Suprapubic skin (tissue), 4 donors: ENCODE results near the gene PRR7. TPM values are rescaled to one million over a fixed set of nuclear protein-coding genes. Genes with fewer than 3 reads are reported as not detected.

Source experiments
- DNase-seq, 2 donors: peaks; one replicate each; pipeline ENCODE4 v3.0.0-alpha.2; 2019; ENCODE audit warnings: low spot score in 2 of 2
- H3K27ac ChIP-seq: fragments of 200-600 bp; sonication (generic); one replicate; pipeline ENCODE4 v1.5.1; 2019
- H3K27me3 ChIP-seq: fragments of 200-600 bp; sonication (generic); one replicate; pipeline ENCODE4 v1.5.1; 2019
- H3K36me3 ChIP-seq: fragments of 200-600 bp; sonication (generic); one replicate; pipeline ENCODE4 v1.5.1; 2019
- H3K4me1 ChIP-seq: fragments of 200-600 bp; sonication (generic); one replicate; pipeline ENCODE4 v1.5.1; 2019
- H3K4me3 ChIP-seq: fragments of 200-600 bp; sonication (generic); one replicate; pipeline ENCODE4 v1.5.1; 2019; ENCODE audit warnings: mild to moderate bottlenecking
- H3K9me3 ChIP-seq: fragments of 200-600 bp; sonication (generic); one replicate; pipeline ENCODE4 v1.5.1; 2019
- EP300 ChIP-seq: sonication (generic); formaldehyde crosslinking; IDR thresholded peaks from one replicate; pipeline ENCODE4 v1.6.1; 2017; ENCODE audit warnings: antibody characterized with exemption
- POLR2A ChIP-seq, 2 donors: fragments of 450-650 bp; IDR thresholded peaks; one replicate each; pipeline ENCODE4 v1.6.1; 2017; ENCODE audit warnings: antibody characterized with exemption in 2 of 2, mild to moderate bottlenecking in 2 of 2, moderate library complexity in 2 of 2
- POLR2AphosphoS5 ChIP-seq, 3 donors: sonication (generic); formaldehyde crosslinking; IDR thresholded peaks; one replicate each; pipeline ENCODE4 v1.6.1; 2017; ENCODE audit warnings: antibody characterized with exemption in 3 of 3
- WGBS: methylation state at CpG from one replicate; pipeline ENCODE4 v1.1.5; 2018; 5-methylcytosine and 5-hydroxymethylcytosine counted together
- total RNA-seq, 4 donors: library from RNA; depleted of rRNA; stranded (reverse); fragments of >200 nt; gene quantifications; one replicate each; pipeline ENCODE4 v1.1.0, GENCODE V29; 2016
- TF ChIP-seq, protein P1 (sequence below), 2 donors: fragments of 200-600 bp in 1 of 2; fragments of 450-650 bp in 1 of 2; sonication (generic) in 1 of 2; IDR thresholded peaks; one replicate each; pipeline ENCODE4 v1.5.1; 2016 to 2019; ENCODE audit warnings: antibody characterized with exemption in 2 of 2, mild to moderate bottlenecking in 1 of 2, moderate library complexity in 1 of 2

The PRR7 gene
- total RNA-seq, 4 donors from 2014 or later, result 5.7 to 9.8 (median 7.8) TPM

DNA sequence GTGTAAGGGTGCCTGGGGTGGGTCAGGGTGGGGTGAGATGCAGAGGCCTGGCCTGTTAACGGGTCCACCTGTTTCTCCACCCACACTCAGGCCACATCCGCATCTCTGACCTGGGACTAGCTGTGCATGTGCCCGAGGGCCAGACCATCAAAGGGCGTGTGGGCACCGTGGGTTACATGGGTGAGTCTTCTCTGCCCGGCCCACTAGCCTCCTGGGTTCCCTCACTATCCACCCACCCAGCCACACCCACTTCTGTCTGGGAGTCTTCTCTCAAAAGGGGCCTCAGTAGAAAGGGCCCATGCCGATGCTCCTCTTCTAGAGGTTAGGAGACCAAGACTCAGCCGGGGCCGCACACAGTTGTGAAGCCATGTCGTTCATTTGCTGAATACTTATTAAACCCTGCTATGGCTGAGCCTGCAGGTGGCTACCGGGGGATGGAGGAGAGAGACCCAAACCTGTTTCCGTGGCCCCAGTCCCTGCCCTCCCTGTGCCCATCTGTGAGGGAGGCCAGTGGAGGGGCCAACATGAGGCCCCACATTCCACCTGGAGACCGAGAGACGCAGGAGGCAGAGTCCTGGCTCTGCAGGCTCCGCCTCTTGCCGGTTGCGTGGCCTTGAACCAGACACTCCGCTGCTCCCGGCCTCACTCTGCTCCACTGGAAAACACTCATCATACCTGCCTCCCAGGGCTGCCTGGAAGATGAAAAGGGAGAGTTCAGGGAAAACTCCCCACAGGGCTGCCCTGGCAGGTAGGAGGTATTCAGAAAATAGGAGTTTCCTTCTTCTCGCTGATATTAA lies 11.5 kb upstream of the PRR7 start:
- peaks cover 42% of the 10 kb centered on the region for H3K4me1 ChIP-seq
- 76% methylated on average over 11 of the region's 20 CpGs for WGBS
- no peaks in the 10 kb centered on the region for H3K27me3 ChIP-seq
- no peaks in the 10 kb centered on the region for H3K9me3 ChIP-seq
- no peak for TF ChIP-seq POLR2AphosphoS5 (IDR thresholded peaks at IDR 0.05)
- no peak for TF ChIP-seq POLR2A (IDR thresholded peaks at IDR 0.05)
- TF ChIP-seq, protein P1, sequence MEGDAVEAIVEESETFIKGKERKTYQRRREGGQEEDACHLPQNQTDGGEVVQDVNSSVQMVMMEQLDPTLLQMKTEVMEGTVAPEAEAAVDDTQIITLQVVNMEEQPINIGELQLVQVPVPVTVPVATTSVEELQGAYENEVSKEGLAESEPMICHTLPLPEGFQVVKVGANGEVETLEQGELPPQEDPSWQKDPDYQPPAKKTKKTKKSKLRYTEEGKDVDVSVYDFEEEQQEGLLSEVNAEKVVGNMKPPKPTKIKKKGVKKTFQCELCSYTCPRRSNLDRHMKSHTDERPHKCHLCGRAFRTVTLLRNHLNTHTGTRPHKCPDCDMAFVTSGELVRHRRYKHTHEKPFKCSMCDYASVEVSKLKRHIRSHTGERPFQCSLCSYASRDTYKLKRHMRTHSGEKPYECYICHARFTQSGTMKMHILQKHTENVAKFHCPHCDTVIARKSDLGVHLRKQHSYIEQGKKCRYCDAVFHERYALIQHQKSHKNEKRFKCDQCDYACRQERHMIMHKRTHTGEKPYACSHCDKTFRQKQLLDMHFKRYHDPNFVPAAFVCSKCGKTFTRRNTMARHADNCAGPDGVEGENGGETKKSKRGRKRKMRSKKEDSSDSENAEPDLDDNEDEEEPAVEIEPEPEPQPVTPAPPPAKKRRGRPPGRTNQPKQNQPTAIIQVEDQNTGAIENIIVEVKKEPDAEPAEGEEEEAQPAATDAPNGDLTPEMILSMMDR (IDR thresholded peaks at IDR 0.05), result no peak
- TF ChIP-seq EP300, result no peak
- H3K27ac ChIP-seq, result no peak overlapping the region
- H3K4me3 ChIP-seq, result no peak overlapping the region
- H3K36me3 ChIP-seq, result peaks cover 62% of the 10 kb centered on the region
- no peak for DNase-seq

DNA sequence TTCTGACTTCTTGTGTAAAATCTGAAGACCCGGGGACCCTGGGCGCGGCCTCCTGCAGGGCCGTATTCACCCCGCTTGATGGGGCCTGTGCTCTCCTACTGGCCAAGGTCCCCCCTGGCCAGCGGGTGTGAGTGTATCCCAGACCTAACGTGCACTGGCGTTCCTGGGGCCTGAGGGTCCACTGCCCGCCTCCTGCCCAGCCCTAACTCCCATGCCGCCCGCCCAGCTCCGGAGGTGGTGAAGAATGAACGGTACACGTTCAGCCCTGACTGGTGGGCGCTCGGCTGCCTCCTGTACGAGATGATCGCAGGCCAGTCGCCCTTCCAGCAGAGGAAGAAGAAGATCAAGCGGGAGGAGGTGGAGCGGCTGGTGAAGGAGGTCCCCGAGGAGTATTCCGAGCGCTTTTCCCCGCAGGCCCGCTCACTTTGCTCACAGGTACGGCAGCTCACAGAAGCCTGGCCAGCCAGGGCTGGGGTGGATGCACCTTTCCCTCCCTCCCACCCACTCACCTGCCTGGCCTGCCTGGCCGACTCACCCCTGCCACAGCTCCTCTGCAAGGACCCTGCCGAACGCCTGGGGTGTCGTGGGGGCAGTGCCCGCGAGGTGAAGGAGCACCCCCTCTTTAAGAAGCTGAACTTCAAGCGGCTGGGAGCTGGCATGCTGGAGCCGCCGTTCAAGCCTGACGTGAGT lies 10.6 kb upstream of the PRR7 start:
- Histone ChIP-seq H3K27ac (no peak overlapping the region), H3K27me3 (no peaks in the 10 kb centered on the region), H3K4me3 (no peak overlapping the region), H3K9me3 (no peaks in the 10 kb centered on the region), H3K4me1 (peaks cover 34% of the 10 kb centered on the region), H3K36me3 (peaks cover 69% of the 10 kb centered on the region)
- DNase-seq, result no peak
- 92% methylated on average over 30 of the region's 37 CpGs for WGBS
- no peak for TF ChIP-seq POLR2AphosphoS5 (IDR thresholded peaks at IDR 0.05)
- no peak for TF ChIP-seq POLR2A (IDR thresholded peaks at IDR 0.05)
- TF ChIP-seq EP300, result no peak
- TF ChIP-seq, protein P1 (IDR thresholded peaks at IDR 0.05), result no peak

DNA sequence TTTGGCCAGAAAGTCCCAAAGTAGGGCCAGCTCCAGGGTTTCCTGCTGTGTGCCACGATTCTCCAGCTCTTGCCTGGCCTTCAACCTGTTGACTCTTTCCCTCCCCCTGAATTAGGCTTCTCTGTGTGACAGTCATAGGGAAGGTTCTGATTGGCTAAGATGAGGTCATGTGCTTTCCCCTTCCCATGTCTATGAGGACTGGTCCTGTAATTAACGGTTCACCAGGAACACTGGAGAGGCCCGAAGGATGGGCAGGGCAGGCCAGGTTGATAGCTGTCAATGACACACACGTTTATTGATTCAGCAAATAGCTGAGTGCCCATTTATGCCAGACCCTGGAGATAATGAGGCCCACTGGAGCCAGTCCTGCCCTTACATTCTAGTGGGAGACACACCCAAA lies 9.0 kb upstream of the PRR7 start:
- no peak for DNase-seq
- no peaks in the 10 kb centered on the region for H3K27me3 ChIP-seq
- no peak overlapping the region for H3K4me3 ChIP-seq
- TF ChIP-seq EP300 (no peak), POLR2AphosphoS5 (IDR thresholded peaks at IDR 0.05) (no peak), POLR2A (IDR thresholded peaks at IDR 0.05) (no peak)
- TF ChIP-seq, protein P1 (IDR thresholded peaks at IDR 0.05), result no peak
- peaks cover 72% of the 10 kb centered on the region for H3K36me3 ChIP-seq
- WGBS, result 40% methylated on average over 4 of the region's 4 CpGs
- H3K27ac ChIP-seq, result no peak overlapping the region
- H3K9me3 ChIP-seq, result no peaks in the 10 kb centered on the region
- peaks cover 18% of the 10 kb centered on the region for H3K4me1 ChIP-seq

DNA sequence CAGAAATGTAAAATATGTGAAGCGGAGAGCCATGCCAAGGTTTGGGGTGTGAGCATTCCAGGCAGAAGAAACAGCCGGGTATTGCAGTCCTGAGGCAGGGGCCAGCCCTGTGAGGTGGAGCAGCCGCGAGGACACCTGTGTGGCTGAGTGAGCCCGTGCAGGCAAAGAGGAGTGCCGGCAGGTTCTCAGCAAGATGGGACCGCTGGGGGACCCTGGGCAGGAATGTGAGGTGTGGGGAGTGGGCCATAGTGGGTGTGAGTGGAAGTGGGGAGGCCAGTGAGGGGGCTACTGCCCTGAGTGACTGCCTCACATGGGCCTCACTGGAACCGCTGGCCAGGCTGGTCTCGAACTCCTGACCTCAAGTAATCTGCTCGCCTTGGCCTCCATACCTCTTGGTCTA lies 8.1 kb upstream of the PRR7 start:
- WGBS, result 70% methylated on average over 10 of the region's 10 CpGs
- Histone ChIP-seq H3K27ac (no peak overlapping the region), H3K36me3 (peaks cover 64% of the 10 kb centered on the region), H3K4me1 (peaks cover 9% of the 10 kb centered on the region), H3K27me3 (no peaks in the 10 kb centered on the region), H3K9me3 (no peaks in the 10 kb centered on the region), H3K4me3 (no peak overlapping the region)
- no peak for DNase-seq
- TF ChIP-seq POLR2A (IDR thresholded peaks at IDR 0.05) (no peak), EP300 (no peak), POLR2AphosphoS5 (IDR thresholded peaks at IDR 0.05) (no peak)
- TF ChIP-seq, protein P1 (IDR thresholded peaks at IDR 0.05), result no peak

DNA sequence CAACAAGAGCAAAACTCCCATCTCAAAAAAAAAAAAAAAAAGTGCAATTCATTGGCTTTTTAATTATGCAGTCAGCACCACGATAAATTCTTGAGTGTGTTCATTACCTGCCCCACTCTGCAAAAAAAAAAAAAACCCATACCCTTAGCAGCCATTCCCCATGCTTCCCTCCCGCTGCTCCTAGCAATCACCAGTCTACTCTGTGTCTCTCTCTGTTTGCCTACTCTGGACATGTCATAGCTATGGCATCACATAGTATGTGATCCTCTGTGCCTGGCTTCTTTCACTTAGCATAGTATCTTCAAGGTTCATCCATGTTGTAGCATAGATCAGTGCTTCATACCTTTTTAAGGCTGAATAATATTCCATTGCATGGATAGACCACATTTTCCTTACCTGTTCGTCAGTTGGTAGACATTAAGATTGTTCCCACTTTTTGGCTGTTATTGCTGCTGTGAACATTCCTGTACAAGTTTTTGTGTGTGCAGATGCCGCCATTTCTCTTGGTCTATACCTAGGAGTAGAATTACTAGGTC lies 7.0 kb upstream of the PRR7 start:
- H3K4me3 ChIP-seq, result no peak overlapping the region
- H3K4me1 ChIP-seq, result peaks cover 9% of the 10 kb centered on the region
- TF ChIP-seq, protein P1 (IDR thresholded peaks at IDR 0.05), result no peak
- no peak for TF ChIP-seq POLR2A (IDR thresholded peaks at IDR 0.05)
- TF ChIP-seq POLR2AphosphoS5 (IDR thresholded peaks at IDR 0.05), result no peak
- TF ChIP-seq EP300, result no peak
- WGBS, result 76% methylated on average over 4 of the region's 4 CpGs
- no peaks in the 10 kb centered on the region for H3K27me3 ChIP-seq
- no peak for DNase-seq
- H3K9me3 ChIP-seq, result no peaks in the 10 kb centered on the region
- peaks cover 54% of the 10 kb centered on the region for H3K36me3 ChIP-seq
- H3K27ac ChIP-seq, result no peak overlapping the region
